OCI-LY1 (cell line): ENCODE measurements around the gene DSG1.

Experiments
- H2AFZ ChIP-seq: fragments of 200-600 bp; sonication (generic), shearing (Covaris generic); 2 replicates; pipeline ENCODE4 v1.6.0; 2014; ENCODE audit warnings: antibody characterized with exemption, mild to moderate bottlenecking, low read length
- H3F3A ChIP-seq: fragments of 200-600 bp; sonication (generic), shearing (Covaris generic); 2 replicates; pipeline ENCODE4 v1.6.0; 2014; ENCODE audit warnings: mild to moderate bottlenecking, antibody characterized with exemption, low read length, moderate library complexity; ENCODE audit not compliant: insufficient read depth
- H3K27ac ChIP-seq: fragments of 200-600 bp; sonication (generic); 2 replicates; pipeline ENCODE4 v1.5.1; 2014; ENCODE audit warnings: low read length, mixed run types, mild to moderate bottlenecking, low read depth; ENCODE audit not compliant: poor library complexity, severe bottlenecking
- H3K27me3 ChIP-seq: fragments of 200-600 bp; sonication (generic); 2 replicates; pipeline ENCODE4 v1.6.0; 2014; ENCODE audit warnings: antibody characterized with exemption, mild to moderate bottlenecking, low read length, moderate library complexity; ENCODE audit not compliant: insufficient read depth
- H3K36me3 ChIP-seq: fragments of 200-600 bp; sonication (generic); 2 replicates; pipeline ENCODE4 v1.6.1; 2014; ENCODE audit warnings: mild to moderate bottlenecking, antibody characterized with exemption, low read length, moderate library complexity, mixed read lengths; ENCODE audit not compliant: insufficient read depth
- H3K4me1 ChIP-seq: fragments of 200-600 bp; sonication (generic); 2 replicates; pipeline ENCODE4 v1.5.1; 2014; ENCODE audit warnings: mild to moderate bottlenecking, low read length, moderate library complexity; ENCODE audit not compliant: insufficient read depth, severe bottlenecking
- H3K4me2 ChIP-seq: fragments of 200-600 bp; sonication (generic), shearing (Covaris generic); 2 replicates; pipeline ENCODE4 v1.6.1; 2014; ENCODE audit warnings: low read length
- H3K4me3 ChIP-seq: fragments of 200-600 bp; sonication (generic); 2 replicates; pipeline ENCODE4 v1.5.1; 2014; ENCODE audit warnings: low read length, low read depth, mild to moderate bottlenecking, mixed read lengths; ENCODE audit not compliant: poor library complexity, severe bottlenecking
- H3K79me2 ChIP-seq: fragments of 200-600 bp; shearing (Covaris generic); 2 replicates; pipeline ENCODE4 v1.6.1; 2016; ENCODE audit warnings: mixed run types, low read length, mixed read lengths; ENCODE audit not compliant: insufficient read depth
- H3K9ac ChIP-seq: fragments of 200-600 bp; sonication (generic), shearing (Covaris generic); 2 replicates; pipeline ENCODE4 v1.6.1; 2014; ENCODE audit warnings: mild to moderate bottlenecking, low read length, mixed read lengths
- H3K9me2 ChIP-seq: fragments of 200-600 bp; sonication (generic), shearing (Covaris generic); 2 replicates; pipeline ENCODE4 v1.6.1; 2014; ENCODE audit warnings: low read depth, mild to moderate bottlenecking, low read length, mixed read lengths
- H3K9me3 ChIP-seq: fragments of 200-600 bp; shearing (Covaris generic); 2 replicates; pipeline ENCODE4 v1.6.1; 2014; ENCODE audit warnings: low read length, mixed read lengths
- H4K20me1 ChIP-seq: fragments of 200-600 bp; sonication (generic), shearing (Covaris generic); 2 replicates; pipeline ENCODE4 v1.6.0; 2016; ENCODE audit warnings: mild to moderate bottlenecking, low read length; ENCODE audit not compliant: insufficient read depth
- EZH2 ChIP-seq: fragments of 200-600 bp; sonication (generic), shearing (Covaris generic); IDR thresholded peaks from 2 replicates; pipeline ENCODE4 v1.8.0; 2017; ENCODE audit warnings: borderline replicate concordance, mixed run types, mild to moderate bottlenecking, antibody characterized with exemption, low read length, moderate library complexity, mixed read lengths
- TF ChIP-seq, protein P1 (sequence below): fragments of 200-600 bp; sonication (generic), shearing (Covaris generic); IDR thresholded peaks from 2 replicates; pipeline ENCODE4 v1.5.1; 2017; ENCODE audit warnings: mild to moderate bottlenecking, antibody characterized with exemption, low read length, moderate library complexity, mixed read lengths

The DSG1 gene

GRCh38 chr18:31297248-31297647 is 20.7 kb upstream of the DSG1 start:
- Histone ChIP-seq H3K9ac (no peak overlapping the region), H3K27me3 (no peaks in the 10 kb centered on the region), H3K27ac (no peak overlapping the region), H2AFZ (no peak overlapping the region), H4K20me1 (no peaks in the 10 kb centered on the region), H3K4me3 (no peak overlapping the region), H3K4me2 (no peak overlapping the region), H3K4me1 (no peaks in the 10 kb centered on the region), H3F3A (no peaks in the 10 kb centered on the region), H3K36me3 (no peaks in the 10 kb centered on the region), H3K79me2 (no peaks in the 10 kb centered on the region), H3K9me2 (no peaks in the 10 kb centered on the region), H3K9me3 (no peaks in the 10 kb centered on the region)
- TF ChIP-seq EZH2: no peak
- TF ChIP-seq, protein P1, sequence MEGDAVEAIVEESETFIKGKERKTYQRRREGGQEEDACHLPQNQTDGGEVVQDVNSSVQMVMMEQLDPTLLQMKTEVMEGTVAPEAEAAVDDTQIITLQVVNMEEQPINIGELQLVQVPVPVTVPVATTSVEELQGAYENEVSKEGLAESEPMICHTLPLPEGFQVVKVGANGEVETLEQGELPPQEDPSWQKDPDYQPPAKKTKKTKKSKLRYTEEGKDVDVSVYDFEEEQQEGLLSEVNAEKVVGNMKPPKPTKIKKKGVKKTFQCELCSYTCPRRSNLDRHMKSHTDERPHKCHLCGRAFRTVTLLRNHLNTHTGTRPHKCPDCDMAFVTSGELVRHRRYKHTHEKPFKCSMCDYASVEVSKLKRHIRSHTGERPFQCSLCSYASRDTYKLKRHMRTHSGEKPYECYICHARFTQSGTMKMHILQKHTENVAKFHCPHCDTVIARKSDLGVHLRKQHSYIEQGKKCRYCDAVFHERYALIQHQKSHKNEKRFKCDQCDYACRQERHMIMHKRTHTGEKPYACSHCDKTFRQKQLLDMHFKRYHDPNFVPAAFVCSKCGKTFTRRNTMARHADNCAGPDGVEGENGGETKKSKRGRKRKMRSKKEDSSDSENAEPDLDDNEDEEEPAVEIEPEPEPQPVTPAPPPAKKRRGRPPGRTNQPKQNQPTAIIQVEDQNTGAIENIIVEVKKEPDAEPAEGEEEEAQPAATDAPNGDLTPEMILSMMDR: no peak

- H3K9me3 ChIP-seq: no peaks in the 10 kb centered on the region
- TF ChIP-seq, protein P1: no peak
- no peak for TF ChIP-seq EZH2
- H3K27ac ChIP-seq: no peak overlapping the region
- no peaks in the 10 kb centered on the region for H3F3A ChIP-seq
- H3K9me2 ChIP-seq: no peaks in the 10 kb centered on the region
- H3K36me3 ChIP-seq: no peaks in the 10 kb centered on the region
- H3K79me2 ChIP-seq: no peaks in the 10 kb centered on the region
- no peaks in the 10 kb centered on the region for H4K20me1 ChIP-seq
- no peak overlapping the region for H3K4me3 ChIP-seq
- H3K4me1 ChIP-seq: no peaks in the 10 kb centered on the region
- H2AFZ ChIP-seq: no peak overlapping the region
- no peak overlapping the region for H3K4me2 ChIP-seq
- H3K9ac ChIP-seq: no peak overlapping the region
- H3K27me3 ChIP-seq: no peaks in the 10 kb centered on the region
Measured at GRCh38 chr18:31301201-31301655, 16.7 kb upstream of the DSG1 start.

DNA sequence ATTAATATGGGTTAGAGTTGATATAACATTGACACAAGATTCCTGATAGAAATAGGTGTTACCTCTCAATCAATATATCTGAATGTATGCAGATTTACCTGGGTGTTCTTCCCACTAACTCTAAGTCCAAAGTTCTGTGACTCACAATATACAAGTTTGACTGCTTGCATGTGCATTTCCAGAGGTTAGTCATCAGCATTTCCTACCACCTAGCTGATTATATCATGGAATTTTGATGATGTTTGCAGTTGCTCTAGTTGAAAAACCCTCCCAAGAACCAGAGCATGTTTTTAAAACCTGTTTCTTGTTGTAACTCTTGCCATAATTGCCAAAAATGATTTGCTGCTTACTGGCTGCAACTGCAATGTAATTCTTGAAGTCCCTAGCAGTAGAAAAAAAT is 15.0 kb upstream of the DSG1 start:
- Histone ChIP-seq H3K9me2 (no peaks in the 10 kb centered on the region), H3K4me2 (no peak overlapping the region), H3K27me3 (no peaks in the 10 kb centered on the region), H3K4me1 (no peaks in the 10 kb centered on the region), H3K27ac (no peak overlapping the region), H4K20me1 (no peaks in the 10 kb centered on the region), H3K36me3 (no peaks in the 10 kb centered on the region), H2AFZ (no peak overlapping the region), H3K4me3 (no peak overlapping the region), H3K9me3 (no peaks in the 10 kb centered on the region), H3F3A (no peaks in the 10 kb centered on the region), H3K79me2 (no peaks in the 10 kb centered on the region), H3K9ac (no peak overlapping the region)
- TF ChIP-seq, protein P1: no peak
- TF ChIP-seq EZH2: no peak
